Brain microvascular endothelial cell (primary cell): ENCODE measurements around the gene RPL39L.
"Not testable (repeated sequence)": the region's sequence is repeated elsewhere in the genome, so short reads cannot be mapped to it uniquely, and the experiment has no call there.

Experiments used
- DNase-seq: peaks from one replicate; pipeline ENCODE4 v3.0.0-alpha.2; 2020
- H3K27ac ChIP-seq: fragments of 250-450 bp; sonication (Bioruptor Pico); 2 replicates; pipeline ENCODE4 v1.5.1; 2020; ENCODE audit warnings: mild to moderate bottlenecking, moderate library complexity
- H3K27me3 ChIP-seq: fragments of 250-450 bp; sonication (Bioruptor Pico); replicated peaks from 2 replicates; pipeline ENCODE4 v1.5.1; 2020; ENCODE audit warnings: mild to moderate bottlenecking
- H3K36me3 ChIP-seq: fragments of 250-450 bp; sonication (Bioruptor Pico); replicated peaks from 2 replicates; pipeline ENCODE4 v1.5.1; 2020; ENCODE audit warnings: mild to moderate bottlenecking
- H3K4me3 ChIP-seq: 2 replicates; pipeline ENCODE4 v1.5.1; 2011; ENCODE audit warnings: low read depth, mild to moderate bottlenecking, control low read depth, low read length, moderate library complexity
- CTCF ChIP-seq: IDR thresholded peaks from 2 replicates; pipeline ENCODE4 v1.5.1; 2011; ENCODE audit warnings: low read depth, mild to moderate bottlenecking, moderate library complexity, low read length, control low read depth, inconsistent platforms; ENCODE audit errors: missing control alignments
- in situ Hi-C: cut with HindIII; loops from 2 replicates; pipeline ENCODE4 v1.10.0; 2017; ENCODE audit warnings: low sequenced_read_pairs, low pct_ligation_motif_present

The RPL39L gene

GRCh38 chr3:187183210-187183862, 44.0 kb upstream of the RPL39L start:
- DNase-seq: no peak
- TF ChIP-seq CTCF: no peak
- H3K36me3 ChIP-seq: no peaks in the 10 kb centered on the region
- H3K4me3 ChIP-seq: no peak overlapping the region
- in situ Hi-C loops: no loop called here
- no peaks in the 10 kb centered on the region for H3K27me3 ChIP-seq
- H3K27ac ChIP-seq: no peak overlapping the region

DNA sequence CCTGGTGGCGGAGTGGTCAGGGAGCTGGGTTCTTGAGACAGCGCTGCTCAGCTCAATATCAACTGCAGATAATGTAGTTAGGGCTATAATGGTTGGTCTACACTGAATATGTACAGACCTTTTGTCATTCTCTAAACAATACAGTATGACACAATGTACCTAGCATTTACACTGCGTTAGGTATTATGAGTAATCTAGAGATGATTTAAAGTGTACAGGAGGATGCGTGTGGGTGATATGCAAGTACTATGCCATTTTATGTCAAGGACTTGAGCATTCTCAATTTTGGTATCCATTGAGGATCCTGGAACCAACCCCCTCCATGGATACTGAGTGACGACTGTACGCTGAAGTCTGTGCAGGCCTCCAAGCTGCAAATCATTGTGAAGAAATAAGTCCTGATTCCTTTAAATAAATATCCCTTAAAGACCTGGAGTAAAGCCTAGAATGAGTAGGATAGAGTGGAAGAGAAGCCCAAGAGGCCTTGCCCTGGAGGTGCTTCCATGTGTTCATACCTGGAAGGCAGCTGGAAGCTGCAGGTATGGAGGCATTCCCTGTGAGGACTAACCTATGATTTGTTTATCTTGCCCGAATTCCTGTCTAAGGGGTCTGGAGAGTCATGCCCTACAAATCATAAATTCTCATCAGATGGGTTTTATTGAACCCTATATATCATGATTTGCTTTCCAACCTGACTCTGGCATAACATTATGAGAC, 42.3 kb upstream of the RPL39L start:
- no peak for TF ChIP-seq CTCF
- Histone ChIP-seq H3K36me3 (no peaks in the 10 kb centered on the region), H3K27ac (no peak overlapping the region), H3K27me3 (no peaks in the 10 kb centered on the region), H3K4me3 (no peak overlapping the region)
- in situ Hi-C loops: no loop called here
- no peak for DNase-seq

GRCh38 chr3:187172929-187173328, 33.6 kb upstream of the RPL39L start:
- in situ Hi-C loops: no loop called here
- TF ChIP-seq CTCF: no peak
- no peak overlapping the region for H3K27ac ChIP-seq
- no peak overlapping the region for H3K4me3 ChIP-seq
- no peaks in the 10 kb centered on the region for H3K27me3 ChIP-seq
- no peak for DNase-seq
- H3K36me3 ChIP-seq: no peaks in the 10 kb centered on the region

DNA sequence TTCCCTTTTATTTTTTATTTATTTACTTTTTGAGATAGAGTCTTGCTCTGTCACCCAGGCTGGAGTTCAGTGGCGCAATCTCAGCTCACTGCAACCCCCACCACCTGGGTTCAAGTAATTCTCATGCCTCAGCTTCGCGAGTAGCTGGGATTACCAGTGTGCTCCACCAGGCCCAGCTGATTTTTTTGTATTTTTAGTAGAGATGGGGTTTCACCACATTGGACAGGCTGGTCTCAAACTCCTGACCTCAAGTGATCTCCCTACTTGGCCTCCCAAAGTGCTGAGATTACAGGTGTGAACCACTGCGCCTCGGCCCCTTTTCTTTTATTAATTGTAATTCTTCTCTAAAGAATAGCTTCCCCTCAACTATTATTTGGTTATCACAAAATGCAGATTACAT, 31.6 kb upstream of the RPL39L start:
- H3K27ac ChIP-seq, H3K4me3 ChIP-seq, in situ Hi-C loops, H3K36me3 ChIP-seq, H3K27me3 ChIP-seq, DNase-seq: not testable (repeated sequence)

DNA sequence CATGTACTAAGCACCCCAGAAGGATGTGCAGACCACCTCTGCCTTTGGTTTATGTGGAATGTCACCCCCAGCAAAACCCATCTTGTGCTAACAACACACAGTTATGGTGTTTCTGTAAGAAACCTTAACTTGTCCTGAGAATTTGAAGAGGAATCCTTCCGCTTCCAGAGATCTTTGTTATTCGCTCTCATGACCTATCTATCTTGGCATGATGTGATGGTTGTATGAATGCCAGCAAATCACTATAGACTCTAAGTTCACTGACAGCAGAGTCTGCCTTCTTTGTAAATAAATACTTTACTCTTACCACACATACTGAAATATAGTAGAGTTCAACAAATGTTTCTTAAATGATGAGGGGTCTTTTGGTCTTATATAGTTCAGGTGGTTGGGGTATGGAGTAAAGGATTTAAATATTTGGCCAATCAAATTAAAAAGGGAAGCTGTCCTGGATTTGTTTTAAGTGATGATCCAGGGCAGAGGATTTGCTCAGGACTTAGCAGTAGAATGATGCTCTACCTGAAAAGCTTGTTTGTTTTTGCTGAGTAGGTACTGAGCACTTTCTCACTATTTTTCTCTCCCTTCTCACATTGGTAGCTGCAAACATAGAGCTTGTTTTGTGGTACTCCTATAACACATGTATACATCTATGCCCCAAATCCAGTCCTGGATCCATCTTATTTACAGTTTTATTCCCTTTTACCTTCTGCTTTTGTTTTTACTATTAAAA, 30.1 kb upstream of the RPL39L start:
- Histone ChIP-seq H3K27me3 (no peaks in the 10 kb centered on the region), H3K36me3 (no peaks in the 10 kb centered on the region), H3K4me3 (no peak overlapping the region), H3K27ac (no peak overlapping the region)
- no peak for TF ChIP-seq CTCF
- DNase-seq: peak; percentile 58
- in situ Hi-C loops: no loop called here

DNA sequence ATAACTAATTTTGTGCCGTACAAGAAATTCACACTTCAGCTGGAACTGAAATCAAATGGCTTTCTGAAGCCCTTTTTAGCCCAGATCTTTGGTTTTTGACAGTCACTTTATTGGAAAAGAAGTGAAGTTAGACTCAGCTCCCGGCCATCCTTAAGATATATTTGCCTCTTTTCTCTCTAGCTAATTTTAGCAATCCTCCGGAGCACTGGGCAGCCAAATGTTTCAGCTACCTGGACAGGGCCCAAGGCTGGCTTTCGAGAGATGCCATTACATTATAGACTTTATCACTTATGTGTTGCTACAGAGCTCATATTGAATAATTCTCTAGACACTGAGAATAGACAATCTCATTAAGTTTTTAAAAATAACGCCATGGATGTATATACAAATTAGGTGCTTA, 28.5 kb upstream of the RPL39L start:
- no peak overlapping the region for H3K27ac ChIP-seq
- no peaks in the 10 kb centered on the region for H3K36me3 ChIP-seq
- in situ Hi-C loops: no loop called here
- DNase-seq: no peak
- TF ChIP-seq CTCF: no peak
- H3K27me3 ChIP-seq: no peaks in the 10 kb centered on the region
- H3K4me3 ChIP-seq: no peak overlapping the region
